Astrocyte of the spinal cord (primary cell): ENCODE results near the gene TCFL5.

Source experiments
- DNase-seq: peaks from one replicate; pipeline ENCODE4 v3.0.0; 2011; ENCODE audit warnings: low read depth, low spot score
- H3K4me3 ChIP-seq: 2 replicates; pipeline ENCODE4 v1.5.1; 2011; ENCODE audit warnings: low read depth, mild to moderate bottlenecking, low read length, moderate library complexity
- CTCF ChIP-seq: IDR thresholded peaks from 2 replicates; pipeline ENCODE4 v1.5.1; 2012; ENCODE audit warnings: low read depth, mild to moderate bottlenecking, low read length, inconsistent platforms
- in situ Hi-C: cut with HindIII; loops from 2 replicates; pipeline ENCODE4 v1.10.0; 2017; ENCODE audit warnings: low sequenced_read_pairs

The TCFL5 gene

GRCh38 chr20:62795023-62795761, 66.4 kb downstream of the TCFL5 start:
- in situ Hi-C loops: no loop called here
- DNase-seq: peak; percentile 49
- H3K4me3 ChIP-seq: peak overlapping the region; percentile 55
- TF ChIP-seq CTCF: no peak

- no peak for TF ChIP-seq CTCF
- in situ Hi-C loops: no loop called here
- H3K4me3 ChIP-seq: peak overlapping the region; percentile 55
Observed at GRCh38 chr20:62794007-62794724, 67.5 kb downstream of the TCFL5 start.

GRCh38 chr20:62793757-62794006, 67.9 kb downstream of the TCFL5 start:
- DNase-seq: no peak
- in situ Hi-C loops: no loop called here
- TF ChIP-seq CTCF: no peak
- H3K4me3 ChIP-seq: peak overlapping the region; percentile 35

More at GRCh38 chr20:62794007-62794724, 67.5 kb downstream of the TCFL5 start:
- peak; percentile 95 for DNase-seq

GRCh38 chr20:62792940-62793756, 68.5 kb downstream of the TCFL5 start:
- H3K4me3 ChIP-seq: no peak overlapping the region
- no peak for TF ChIP-seq CTCF
- no peak for DNase-seq
- in situ Hi-C loops: no loop called here

- in situ Hi-C loops: no loop called here
- peak; percentile 41 for DNase-seq
- no peak overlapping the region for H3K4me3 ChIP-seq
- no peak for TF ChIP-seq CTCF
Observed at GRCh38 chr20:62792182-62792939, 69.3 kb downstream of the TCFL5 start.
